K562 (cell line): ENCODE measurements around the gene MOCOS. TPM values are rescaled to one million over a fixed set of nuclear protein-coding genes. Genes with fewer than 3 reads are reported as not detected.

Experiments used
- ATAC-seq: fragments of 200-7000 bp; cut with Tn5 transposase; 3 replicates; pipeline ENCODE4 v1.9.1; 2020; ENCODE audit warnings: moderate library complexity
- BruUV-seq: library from RNA; stranded (reverse); fragments of 400-500 nt; replicated peaks from 2 replicates; lab custom pipeline; 2021; lab: Mats Ljungman, UMichigan
- CTCF ChIA-PET: fragments of 300-600 bp; formaldehyde crosslinking; extraction: SDS; loops from one replicate; lab custom pipeline; 2021; ENCODE audit warnings: low intra/inter-chr PET ratio; lab: Yijun Ruan, JAX
- POLR2A ChIA-PET: fragments of 300-600, 350-650 bp; sonication (Branson Sonifier 250); formaldehyde crosslinking; extraction: SDS; loops from one replicate; lab custom pipeline; 2021; ENCODE audit warnings: antibody characterized with exemption, inconsistent platforms; lab: Yijun Ruan, JAX
- DNase-seq, 4 experiments: peaks; one replicate each; pipeline versions ENCODE4 v3.0.0 to v3.0.0-alpha.2; 2011 to 2018; ENCODE audit warnings: low spot score in 3 of 4, mixed read lengths in 3 of 4; ENCODE audit errors: extremely low read depth in 1 of 4
- FAIRE-seq: peaks from 2 replicates; lab custom pipeline; 2011; peaks lifted over from hg19 to GRCh38; lab: Jason Lieb, UNC
- H2AFZ ChIP-seq: 2 replicates; pipeline ENCODE4 v1.6.0; 2011; ENCODE audit warnings: low read depth, low read length, control low read depth, inconsistent platforms
- H3K27ac ChIP-seq: fragments of 200-600 bp; 3 replicates; pipeline ENCODE4 v1.8.0; 2011; ENCODE audit warnings: low read depth, mild to moderate bottlenecking, control low read depth, inconsistent platforms, low read length, moderate library complexity, mixed read lengths; ENCODE audit errors: extremely low read depth
- H3K27me3 ChIP-seq, 2 experiments: fragments of 300-600 bp in 1 of 2; 2 replicates in 1 of 2; 3 replicates in 1 of 2; pipeline versions ENCODE4 v1.6.0 to v1.8.0; 2011; ENCODE audit warnings: inconsistent platforms in 2 of 2, low read length in 2 of 2, mild to moderate bottlenecking in 1 of 2, mixed read lengths in 1 of 2, moderate library complexity in 1 of 2; ENCODE audit not compliant: control insufficient read depth in 2 of 2, insufficient read depth in 2 of 2
- H3K36me3 ChIP-seq: fragments of 300-600 bp; 3 replicates; pipeline ENCODE4 v1.8.0; 2011; ENCODE audit warnings: mild to moderate bottlenecking, low read length, inconsistent platforms; ENCODE audit not compliant: control insufficient read depth, insufficient read depth
- H3K4me1 ChIP-seq, 2 experiments: fragments of 200-600 bp in 1 of 2; replicated peaks in 1 of 2; 2 replicates in 1 of 2; 3 replicates in 1 of 2; pipeline versions ENCODE4 v1.5.1 to v1.8.0; 2011; ENCODE audit warnings: inconsistent platforms in 2 of 2, low read length in 2 of 2, mild to moderate bottlenecking in 1 of 2, mixed read lengths in 1 of 2, moderate library complexity in 1 of 2; ENCODE audit not compliant: control insufficient read depth in 2 of 2, insufficient read depth in 2 of 2
- H3K4me2 ChIP-seq: 2 replicates; pipeline ENCODE4 v1.6.1; 2011; ENCODE audit warnings: low read length, control low read depth, inconsistent platforms, mixed read lengths; ENCODE audit not compliant: insufficient read depth
- H3K4me3 ChIP-seq: fragments of 200-600 bp; sonication (generic), shearing (Covaris generic); 2 replicates; pipeline ENCODE4 v1.5.1; 2016; ENCODE audit warnings: control low read depth, inconsistent platforms
- H3K79me2 ChIP-seq: fragments of 200-600 bp; 3 replicates; pipeline ENCODE4 v1.8.0; 2011; ENCODE audit warnings: low read length, inconsistent platforms; ENCODE audit not compliant: control insufficient read depth, insufficient read depth
- H3K9ac ChIP-seq, 2 experiments: 2 replicates each; pipeline versions ENCODE4 v1.6.0 to v1.6.1; 2011; ENCODE audit warnings: low read depth in 2 of 2, low read length in 2 of 2, control low read depth in 1 of 2, inconsistent platforms in 1 of 2, mild to moderate bottlenecking in 1 of 2, mixed read lengths in 1 of 2; ENCODE audit not compliant: insufficient read depth in 1 of 2
- H3K9me1 ChIP-seq: one replicate; pipeline ENCODE4 v1.6.0; 2011; ENCODE audit warnings: inconsistent platforms, mild to moderate bottlenecking, low read length, moderate library complexity; ENCODE audit not compliant: control insufficient read depth, insufficient read depth
- H3K9me3 ChIP-seq: replicated peaks from 2 replicates; pipeline ENCODE4 v1.5.1; 2011; ENCODE audit warnings: low read depth, low read length, inconsistent platforms; ENCODE audit not compliant: control insufficient read depth, insufficient read depth
- H4K20me1 ChIP-seq: replicated peaks from 2 replicates; pipeline ENCODE4 v1.6.1; 2011; ENCODE audit warnings: low read length, inconsistent platforms, mixed read lengths; ENCODE audit not compliant: control insufficient read depth, insufficient read depth
- HNRNPH1 ChIP-seq: fragments of 200-400 bp; formaldehyde crosslinking; optimal IDR thresholded peaks from 2 replicates; pipeline ENCODE3; 2017; ENCODE audit warnings: low read depth, mild to moderate bottlenecking, low read length, moderate library complexity
- MAFF ChIP-seq: IDR thresholded peaks from 2 replicates; pipeline ENCODE4 v1.6.1; 2012; ENCODE audit warnings: low read length, improper control_type of control experiment
- PCBP2 ChIP-seq: fragments of 200-400 bp; formaldehyde crosslinking; IDR thresholded peaks from 2 replicates; pipeline ENCODE4 v1.6.1; 2018; ENCODE audit warnings: low read length, low read depth, mild to moderate bottlenecking, moderate library complexity; ENCODE audit not compliant: poor library complexity, severe bottlenecking
- ZNF830 ChIP-seq: fragments of 250-450 bp; sonication (Bioruptor Pico); IDR thresholded peaks from 2 replicates; pipeline ENCODE4 v1.5.0; 2021; ENCODE audit warnings: mild to moderate bottlenecking
- WGBS: fragments of 100-300 bp; shearing (Covaris generic); methylation state at CpG from one replicate; pipeline ENCODE4 v1.1.6; 2016; ENCODE audit warnings: low coverage, mixed read lengths; ENCODE audit not compliant: insufficient coverage; ENCODE audit errors: missing lambda C conversion rate; 5-methylcytosine and 5-hydroxymethylcytosine counted together
- in situ Hi-C: fragments of 300-500 bp; cut with MboI; formaldehyde crosslinking; loops from 4 replicates; pipeline ENCODE4 v1.15.0; 2018; ENCODE audit warnings: inconsistent platforms, mixed read lengths
- intact Hi-C: fragments of 100-400 bp; cut with micrococcal nuclease; formaldehyde crosslinking; loops from 2 replicates; pipeline ENCODE4 v1.14.2; 2022
- polyA plus RNA-seq, 8 experiments: library from polyadenylated mRNA; depleted of rRNA in 4 of 8; stranded (reverse) in 5 of 8; unstranded in 3 of 8; fragments of >200 nt; fragmentation: Nextera tagmentation in 2 of 8; fragmentation: Illumina TruSeq in 1 of 8; extraction: Ambion mirVana in 2 of 8; extraction: Trizol in 1 of 8; gene quantifications; 2 replicates each; pipeline versions ENCODE4 v1.2.1 to v1.2.3, GENCODE V29; 2011 to 2014; ENCODE audit warnings: inconsistent platforms in 1 of 8, missing spikeins in 1 of 8
- total RNA-seq, 7 experiments: library from RNA; depleted of rRNA in 6 of 7; stranded (reverse); fragments of >200 nt in 6 of 7; fragmentation: Illumina TruSeq in 2 of 7; extraction: Trizol in 2 of 7; gene quantifications; 2 replicates each; pipeline versions ENCODE4 v1.2.1 to v1.2.3, GENCODE V29; 2011 to 2021; ENCODE audit warnings: low replicate concordance in 1 of 7
- TF ChIP-seq, protein P1 (sequence below): fragments of 450-650 bp; formaldehyde crosslinking; IDR thresholded peaks from 2 replicates; pipeline ENCODE4 v1.4.0; 2020; ENCODE audit warnings: mild to moderate bottlenecking, moderate library complexity
- TF ChIP-seq, protein P2 (sequence below): fragments of 450-650 bp; formaldehyde crosslinking; IDR thresholded peaks from 2 replicates; pipeline ENCODE4 v1.4.0; 2022; ENCODE audit warnings: missing genetic modification characterization
- TF ChIP-seq, protein P3 (sequence below): sonication (generic); formaldehyde crosslinking; IDR thresholded peaks from 2 replicates; pipeline ENCODE4 v1.8.0; 2022; ENCODE audit warnings: missing genetic modification reagents, mild to moderate bottlenecking, borderline replicate concordance

MOCOS gene
- total and polyA plus RNA-seq, 9 of the 15 experiments (the other 6 are each of a cell fraction or from before 2014, with no cell fraction given) = 4.5 to 12.4 (median 9.1) TPM

DNA sequence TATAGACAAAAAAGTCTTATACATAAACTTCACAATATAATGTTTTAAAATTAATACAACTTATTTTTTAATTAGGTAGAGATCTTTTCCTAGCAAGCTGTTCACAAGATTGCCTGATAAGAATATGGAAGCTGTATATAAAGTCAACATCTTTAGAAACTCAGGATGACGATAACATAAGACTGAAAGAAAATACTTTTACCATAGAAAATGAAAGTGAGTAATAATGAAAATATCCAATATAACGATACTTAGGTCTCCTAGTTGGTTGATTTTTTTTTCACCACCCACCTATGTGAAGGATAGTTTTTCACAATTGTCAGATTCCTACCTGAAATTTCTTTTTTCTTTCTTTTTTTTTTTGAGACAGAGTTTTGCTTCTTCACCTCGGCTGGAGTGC, 44.5 kb upstream of the MOCOS start:
- no peaks in the 10 kb centered on the region for H3K4me1 ChIP-seq
- ATAC-seq (no peak), DNase-seq (no peak), FAIRE-seq (no peak)
- BruUV-seq = no TSS peak
- H3K9me1 ChIP-seq = no peaks in the 10 kb centered on the region
- H4K20me1 ChIP-seq = no peaks in the 10 kb centered on the region
- no peak overlapping the region for H3K4me2 ChIP-seq
- POLR2A ChIA-PET = interaction anchor here (1.4 kb wide), 2 partner anchors 11 to 14 kb away, joined by 4 to 5 read pairs; partner anchors contain the start of gene SLC39A6
- H3K36me3 ChIP-seq = peaks cover 96% of the 10 kb centered on the region
- CTCF ChIA-PET = no interaction called here
- TF ChIP-seq, protein P1, sequence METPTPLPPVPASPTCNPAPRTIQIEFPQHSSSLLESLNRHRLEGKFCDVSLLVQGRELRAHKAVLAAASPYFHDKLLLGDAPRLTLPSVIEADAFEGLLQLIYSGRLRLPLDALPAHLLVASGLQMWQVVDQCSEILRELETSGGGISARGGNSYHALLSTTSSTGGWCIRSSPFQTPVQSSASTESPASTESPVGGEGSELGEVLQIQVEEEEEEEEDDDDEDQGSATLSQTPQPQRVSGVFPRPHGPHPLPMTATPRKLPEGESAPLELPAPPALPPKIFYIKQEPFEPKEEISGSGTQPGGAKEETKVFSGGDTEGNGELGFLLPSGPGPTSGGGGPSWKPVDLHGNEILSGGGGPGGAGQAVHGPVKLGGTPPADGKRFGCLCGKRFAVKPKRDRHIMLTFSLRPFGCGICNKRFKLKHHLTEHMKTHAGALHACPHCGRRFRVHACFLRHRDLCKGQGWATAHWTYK (CRISPR knock-in tag) = no peak
- TF ChIP-seq PCBP2 (no peak), ZNF830 (CRISPR knock-in tag) (no peak), MAFF (no peak), HNRNPH1 (no peak)
- TF ChIP-seq, protein P2, sequence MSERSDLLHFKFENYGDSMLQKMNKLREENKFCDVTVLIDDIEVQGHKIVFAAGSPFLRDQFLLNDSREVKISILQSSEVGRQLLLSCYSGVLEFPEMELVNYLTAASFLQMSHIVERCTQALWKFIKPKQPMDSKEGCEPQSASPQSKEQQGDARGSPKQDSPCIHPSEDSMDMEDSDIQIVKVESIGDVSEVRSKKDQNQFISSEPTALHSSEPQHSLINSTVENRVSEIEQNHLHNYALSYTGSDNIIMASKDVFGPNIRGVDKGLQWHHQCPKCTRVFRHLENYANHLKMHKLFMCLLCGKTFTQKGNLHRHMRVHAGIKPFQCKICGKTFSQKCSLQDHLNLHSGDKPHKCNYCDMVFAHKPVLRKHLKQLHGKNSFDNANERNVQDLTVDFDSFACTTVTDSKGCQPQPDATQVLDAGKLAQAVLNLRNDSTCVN = no peak
- TF ChIP-seq, protein P3, sequence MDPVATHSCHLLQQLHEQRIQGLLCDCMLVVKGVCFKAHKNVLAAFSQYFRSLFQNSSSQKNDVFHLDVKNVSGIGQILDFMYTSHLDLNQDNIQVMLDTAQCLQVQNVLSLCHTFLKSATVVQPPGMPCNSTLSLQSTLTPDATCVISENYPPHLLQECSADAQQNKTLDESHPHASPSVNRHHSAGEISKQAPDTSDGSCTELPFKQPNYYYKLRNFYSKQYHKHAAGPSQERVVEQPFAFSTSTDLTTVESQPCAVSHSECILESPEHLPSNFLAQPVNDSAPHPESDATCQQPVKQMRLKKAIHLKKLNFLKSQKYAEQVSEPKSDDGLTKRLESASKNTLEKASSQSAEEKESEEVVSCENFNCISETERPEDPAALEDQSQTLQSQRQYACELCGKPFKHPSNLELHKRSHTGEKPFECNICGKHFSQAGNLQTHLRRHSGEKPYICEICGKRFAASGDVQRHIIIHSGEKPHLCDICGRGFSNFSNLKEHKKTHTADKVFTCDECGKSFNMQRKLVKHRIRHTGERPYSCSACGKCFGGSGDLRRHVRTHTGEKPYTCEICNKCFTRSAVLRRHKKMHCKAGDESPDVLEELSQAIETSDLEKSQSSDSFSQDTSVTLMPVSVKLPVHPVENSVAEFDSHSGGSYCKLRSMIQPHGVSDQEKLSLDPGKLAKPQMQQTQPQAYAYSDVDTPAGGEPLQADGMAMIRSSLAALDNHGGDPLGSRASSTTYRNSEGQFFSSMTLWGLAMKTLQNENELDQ = no peak
- H3K27me3 ChIP-seq = no peaks in the 10 kb centered on the region
- H3K27ac ChIP-seq = no peak overlapping the region
- H3K9ac ChIP-seq = no peak overlapping the region
- H3K4me3 ChIP-seq = no peak overlapping the region
- no peaks in the 10 kb centered on the region; the same call in 2 of the 3 replicates for H3K79me2 ChIP-seq
- WGBS = 100% methylated on average over 3 of the region's 3 CpGs
- H2AFZ ChIP-seq = no peak overlapping the region
- in situ Hi-C loops = no loop called here
- H3K9me3 ChIP-seq = no peaks in the 10 kb centered on the region
- intact Hi-C loops = no loop called here
